ENCODE measurements around the gene CDHR4.

DNA sequence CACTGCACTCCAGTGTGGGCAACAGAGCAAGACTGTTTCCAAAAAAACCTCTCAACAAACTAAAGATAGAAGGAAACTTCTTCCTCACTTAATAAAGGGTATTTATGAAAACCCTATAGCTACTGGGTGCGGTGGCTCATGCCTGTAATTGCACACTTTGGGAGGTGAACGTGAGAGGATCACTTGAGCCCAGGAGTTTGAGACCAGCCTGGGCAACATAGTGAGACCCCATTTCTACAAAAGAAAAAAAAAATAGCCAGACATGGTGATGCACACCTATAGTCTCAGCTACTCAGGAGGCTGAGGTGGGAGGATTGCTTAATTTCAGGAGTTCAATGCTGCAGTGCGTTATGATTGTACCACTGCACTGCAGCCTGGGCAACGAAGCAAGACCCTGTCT, 35.7 kb downstream of the CDHR4 start:
- TF ChIP-seq, protein P1, sequence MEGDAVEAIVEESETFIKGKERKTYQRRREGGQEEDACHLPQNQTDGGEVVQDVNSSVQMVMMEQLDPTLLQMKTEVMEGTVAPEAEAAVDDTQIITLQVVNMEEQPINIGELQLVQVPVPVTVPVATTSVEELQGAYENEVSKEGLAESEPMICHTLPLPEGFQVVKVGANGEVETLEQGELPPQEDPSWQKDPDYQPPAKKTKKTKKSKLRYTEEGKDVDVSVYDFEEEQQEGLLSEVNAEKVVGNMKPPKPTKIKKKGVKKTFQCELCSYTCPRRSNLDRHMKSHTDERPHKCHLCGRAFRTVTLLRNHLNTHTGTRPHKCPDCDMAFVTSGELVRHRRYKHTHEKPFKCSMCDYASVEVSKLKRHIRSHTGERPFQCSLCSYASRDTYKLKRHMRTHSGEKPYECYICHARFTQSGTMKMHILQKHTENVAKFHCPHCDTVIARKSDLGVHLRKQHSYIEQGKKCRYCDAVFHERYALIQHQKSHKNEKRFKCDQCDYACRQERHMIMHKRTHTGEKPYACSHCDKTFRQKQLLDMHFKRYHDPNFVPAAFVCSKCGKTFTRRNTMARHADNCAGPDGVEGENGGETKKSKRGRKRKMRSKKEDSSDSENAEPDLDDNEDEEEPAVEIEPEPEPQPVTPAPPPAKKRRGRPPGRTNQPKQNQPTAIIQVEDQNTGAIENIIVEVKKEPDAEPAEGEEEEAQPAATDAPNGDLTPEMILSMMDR (IDR thresholded peaks at IDR 0.05): no peak
- TF ChIP-seq POLR2A (IDR thresholded peaks at IDR 0.05): no peak

All from right lobe of liver (tissue), 4 donors.